Daoy (cell line): ENCODE data around the gene HS3ST5. TPM values are rescaled to one million over a fixed set of nuclear protein-coding genes. Genes with fewer than 3 reads are reported as not detected.
"Not testable (repeated sequence)": the region's sequence is repeated elsewhere in the genome, so short reads cannot be mapped to it uniquely, and the experiment has no call there.

ENCODE experiments used
- DNase-seq: peaks from one replicate; pipeline ENCODE4 v3.0.0-alpha.2; 2015; ENCODE audit warnings: low read depth
- total RNA-seq: library from RNA; depleted of rRNA; stranded (reverse); fragments of >200 nt; shearing (Covaris generic); gene quantifications from 2 replicates; pipeline ENCODE4 v1.2.3, GENCODE V29; 2014

The HS3ST5 gene
- total RNA-seq, 1 experiment from 2014 or later: not detected

DNA sequence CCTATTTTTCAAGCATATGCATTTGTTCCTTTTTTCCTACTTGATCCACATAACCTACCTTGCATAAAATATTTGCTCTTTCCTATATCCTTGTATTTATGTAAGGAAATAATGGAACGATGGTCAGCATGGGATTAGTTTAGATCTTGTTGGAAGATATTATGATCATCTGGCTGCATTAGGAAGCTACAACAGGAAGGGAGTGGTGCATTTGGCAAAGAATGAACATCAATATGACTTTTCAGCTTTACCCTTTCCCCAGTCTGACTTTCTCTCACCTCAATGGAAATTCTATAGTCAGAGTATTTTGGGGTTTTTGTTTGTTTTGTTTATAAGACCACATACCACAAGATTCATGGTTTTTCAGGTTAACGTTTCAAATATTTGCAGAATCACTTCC, 66.0 kb downstream of the HS3ST5 start:
- no peak for DNase-seq

DNA sequence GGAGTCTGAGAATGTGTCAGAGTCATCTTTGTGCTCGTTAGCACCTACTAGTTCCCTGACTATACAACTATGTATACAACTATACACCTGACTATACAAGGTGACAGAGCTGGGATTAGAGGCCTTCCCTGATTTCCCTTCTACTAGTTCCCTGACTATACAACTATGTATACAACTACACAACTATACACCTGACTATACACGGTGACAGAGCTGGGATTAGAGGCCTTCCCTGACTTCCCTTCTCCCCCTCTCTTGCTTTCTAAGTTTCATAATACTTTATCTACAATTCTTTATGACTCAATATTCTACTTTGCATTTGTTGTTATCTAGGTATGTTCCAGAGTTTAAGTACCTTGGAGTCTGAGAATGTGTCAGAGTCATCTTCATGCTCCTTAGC, 68.0 kb downstream of the HS3ST5 start:
- no peak for DNase-seq

DNA sequence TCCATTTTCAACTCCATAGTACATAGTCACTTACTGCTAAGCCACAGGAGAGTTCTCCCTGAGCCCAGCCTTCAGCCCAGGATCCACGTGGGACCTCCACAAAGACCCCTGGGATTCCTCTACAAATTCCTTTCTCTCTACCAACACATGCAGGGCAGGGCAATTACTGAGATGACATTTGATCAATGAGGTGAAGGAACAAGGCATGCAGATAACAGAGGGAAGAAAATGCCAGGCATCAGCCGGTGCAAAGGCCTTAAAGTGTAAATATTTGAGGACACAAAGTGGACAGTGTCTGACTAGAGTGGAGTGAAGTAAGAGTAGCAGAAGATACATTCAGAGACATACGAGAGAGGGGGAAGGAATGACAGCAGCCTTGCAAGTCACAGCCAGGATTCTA, 70.2 kb downstream of the HS3ST5 start:
- DNase-seq: no peak

DNA sequence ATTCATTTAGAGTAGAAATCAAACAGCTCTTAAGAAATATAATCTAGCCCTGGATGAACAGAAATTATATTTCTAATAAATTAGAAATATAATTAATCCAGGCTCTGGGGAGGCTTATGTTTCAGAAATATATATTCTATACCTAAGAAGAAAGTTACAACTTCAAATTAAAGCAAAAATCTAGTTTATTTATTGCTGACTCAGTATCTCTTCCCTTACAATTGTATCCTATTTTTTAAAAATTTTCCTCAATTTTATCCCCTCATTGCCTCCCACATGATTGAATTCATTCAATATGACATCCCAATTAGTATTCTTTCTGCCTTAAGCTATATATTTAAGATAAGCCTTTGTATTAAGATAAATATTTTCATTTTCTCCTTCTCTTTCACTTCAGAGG, 71.4 kb downstream of the HS3ST5 start:
- DNase-seq: no peak

DNA sequence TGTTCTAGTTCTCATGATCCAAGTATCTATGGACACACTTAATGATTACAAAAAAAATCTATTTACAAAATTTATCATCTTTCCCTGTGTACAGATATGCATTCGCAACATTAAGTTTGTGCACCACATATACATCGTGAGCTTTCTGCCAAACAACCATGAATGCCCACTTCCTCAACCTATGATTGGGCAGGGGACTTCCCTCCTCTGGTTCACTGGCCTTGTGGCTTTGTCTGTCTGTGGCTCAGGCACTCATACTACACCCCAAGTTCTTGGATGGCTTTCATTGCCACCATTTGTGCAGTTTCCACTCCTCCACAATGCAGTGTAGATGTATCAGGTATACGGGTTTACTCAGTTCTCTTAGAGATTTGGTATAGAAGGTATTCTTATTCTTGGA, 74.9 kb downstream of the HS3ST5 start:
- DNase-seq: no peak

DNA sequence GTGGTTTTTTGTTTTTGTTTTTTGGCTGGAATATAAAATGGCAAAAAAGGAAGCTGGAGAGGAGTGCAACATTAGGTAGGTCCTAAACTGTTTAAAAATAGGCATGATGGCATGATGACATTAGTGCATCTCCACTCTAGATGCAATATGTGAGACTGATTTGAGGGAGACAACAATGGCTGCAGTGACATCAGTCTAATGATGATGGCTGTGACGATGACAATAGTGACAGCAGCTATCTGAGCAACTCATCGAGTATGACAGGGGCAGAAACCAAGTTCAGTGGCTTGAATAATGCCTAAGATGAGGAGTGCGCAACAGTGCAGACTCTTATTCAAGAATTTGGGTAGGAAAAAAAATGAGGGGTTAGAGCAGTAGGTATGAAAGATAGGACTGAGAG, 82.0 kb downstream of the HS3ST5 start:
- DNase-seq: no peak

DNA sequence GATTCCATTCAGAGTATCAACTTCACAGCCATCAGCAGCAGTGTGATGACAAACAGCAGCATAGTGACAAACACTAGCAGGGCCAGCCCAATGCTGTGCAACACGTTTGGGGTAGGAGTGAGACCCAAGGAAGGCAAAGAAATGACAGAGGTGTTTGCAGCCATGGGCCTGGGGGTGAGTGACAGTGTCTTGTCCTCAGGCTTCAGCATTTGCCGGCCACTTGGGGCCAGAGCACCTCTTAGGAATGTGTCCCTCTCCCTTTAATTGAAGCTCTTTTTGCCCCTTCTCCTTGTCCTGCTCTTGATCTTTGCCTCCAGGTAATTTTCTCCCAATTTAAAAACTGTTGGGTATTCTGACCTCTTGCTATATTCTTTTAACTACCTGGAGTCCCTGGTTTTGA, 84.4 kb downstream of the HS3ST5 start:
- no peak for DNase-seq

DNA sequence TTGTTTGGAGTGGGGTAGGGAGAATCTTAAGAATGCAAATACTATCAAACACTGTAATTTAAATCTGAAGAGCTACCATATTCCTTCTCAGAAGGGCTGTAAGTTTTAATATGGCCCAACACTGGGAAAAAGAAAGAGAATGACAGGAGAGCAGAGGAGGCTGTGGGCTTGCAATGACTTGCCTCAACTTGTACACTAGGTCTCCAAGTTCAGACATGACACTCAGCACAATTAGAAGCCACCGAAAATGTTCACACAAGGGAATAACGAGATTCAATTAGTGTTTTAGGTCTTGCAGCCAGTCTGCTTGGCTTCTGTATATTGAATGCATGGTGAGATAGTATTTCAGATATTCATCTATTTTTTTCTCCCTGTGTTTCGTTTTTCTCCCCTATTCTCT, 89.4 kb downstream of the HS3ST5 start:
- no peak for DNase-seq

DNA sequence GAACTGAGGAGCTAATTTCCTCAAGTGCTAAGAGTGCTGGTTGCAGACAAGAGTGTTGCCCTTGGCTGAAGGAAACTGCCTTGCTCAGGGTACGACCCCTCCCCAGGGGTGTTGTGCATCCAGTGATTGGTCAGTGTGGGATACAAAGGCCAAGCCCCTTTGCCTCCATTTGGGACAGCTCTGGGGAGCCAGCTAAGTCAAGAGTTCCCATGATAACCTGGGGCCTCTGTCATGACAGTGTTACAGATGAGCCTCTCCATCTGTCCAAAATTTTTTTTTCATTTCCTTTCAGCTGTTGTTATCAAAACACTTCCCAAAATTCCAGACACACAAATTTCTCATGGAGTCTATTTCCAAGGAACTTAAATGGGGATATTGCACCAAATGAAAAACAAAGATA, 93.3 kb downstream of the HS3ST5 start:
- DNase-seq: no peak

DNA sequence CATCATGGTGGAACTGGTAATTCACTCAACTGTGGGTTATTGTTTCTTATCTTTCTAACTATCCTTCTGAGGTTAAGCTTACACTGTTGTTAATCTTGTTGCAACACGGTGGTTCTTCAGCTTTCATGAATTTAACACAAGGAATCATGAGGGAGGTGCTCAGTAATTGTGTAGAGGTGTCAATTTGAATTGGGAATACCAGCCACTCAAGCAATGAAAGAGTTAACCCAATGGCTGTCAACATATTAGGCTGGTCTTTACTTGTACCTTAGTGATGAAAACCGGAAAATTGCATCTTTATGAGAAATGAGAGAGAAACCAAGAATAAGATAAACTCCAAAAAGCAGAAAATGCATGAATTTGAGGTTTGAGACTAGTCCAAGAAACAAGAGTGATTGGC, 95.7 kb downstream of the HS3ST5 start:
- no peak for DNase-seq

DNA sequence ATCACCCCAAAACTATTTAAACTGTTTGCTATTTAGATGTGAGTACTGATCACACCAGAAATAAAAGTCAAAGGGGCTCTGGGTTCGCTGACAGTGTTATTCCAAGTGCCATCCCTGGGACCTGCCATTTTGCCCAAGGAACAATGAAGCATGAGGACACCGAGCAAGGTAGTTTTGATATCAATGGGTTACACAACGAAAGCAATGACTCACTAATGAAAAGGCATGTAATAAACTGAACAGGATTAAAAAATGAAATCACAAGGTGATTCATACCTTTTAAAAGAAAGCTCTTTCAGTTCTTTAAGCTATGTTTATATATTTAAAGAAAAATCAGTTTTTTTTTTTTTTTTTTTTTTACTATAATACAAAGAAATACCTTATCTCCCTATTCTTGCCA, 102.0 kb downstream of the HS3ST5 start:
- DNase-seq: no peak

DNA sequence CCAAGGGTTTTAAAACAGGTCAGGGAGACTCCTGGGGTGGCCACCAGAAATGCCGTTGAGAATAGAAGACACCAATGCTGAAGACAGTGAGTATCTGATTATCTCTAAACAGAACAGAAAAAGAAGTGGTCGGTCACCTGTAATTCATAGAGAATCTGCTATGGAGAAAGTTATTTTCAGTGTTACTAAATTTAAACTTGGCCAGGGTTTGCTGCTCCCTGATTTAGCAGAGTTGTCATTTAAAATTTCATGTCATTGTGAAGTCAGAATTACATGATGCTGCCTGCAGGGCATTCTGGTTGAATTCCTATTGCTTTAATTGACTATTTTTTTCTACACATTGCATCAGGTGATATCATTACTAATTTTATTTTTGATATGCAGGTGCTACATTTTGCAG, 114.1 kb downstream of the HS3ST5 start:
- no peak for DNase-seq

DNA sequence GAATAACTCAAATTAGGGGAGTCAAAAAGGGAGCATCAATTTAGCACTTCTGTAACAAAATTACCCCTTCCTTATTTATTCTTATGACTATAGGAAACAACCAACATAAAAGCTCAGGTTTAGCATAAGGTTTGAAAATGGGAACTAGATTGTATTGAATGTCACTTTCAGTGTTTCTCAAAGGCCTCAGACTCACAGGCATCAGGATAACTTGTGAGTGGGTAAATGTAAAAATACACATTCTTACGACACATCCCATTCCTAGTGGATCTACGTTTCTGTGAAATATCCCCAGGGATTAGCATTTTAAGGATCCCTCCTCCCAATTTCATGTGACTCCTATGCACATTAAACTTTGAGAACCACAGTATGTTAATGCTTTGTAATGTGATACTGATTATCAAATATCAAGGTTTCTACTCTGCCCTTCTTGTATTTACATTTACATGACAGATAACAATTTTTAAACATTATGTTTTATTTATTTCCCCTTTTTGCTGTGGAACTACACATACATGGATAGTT, 114.8 kb downstream of the HS3ST5 start:
- DNase-seq: no peak

DNA sequence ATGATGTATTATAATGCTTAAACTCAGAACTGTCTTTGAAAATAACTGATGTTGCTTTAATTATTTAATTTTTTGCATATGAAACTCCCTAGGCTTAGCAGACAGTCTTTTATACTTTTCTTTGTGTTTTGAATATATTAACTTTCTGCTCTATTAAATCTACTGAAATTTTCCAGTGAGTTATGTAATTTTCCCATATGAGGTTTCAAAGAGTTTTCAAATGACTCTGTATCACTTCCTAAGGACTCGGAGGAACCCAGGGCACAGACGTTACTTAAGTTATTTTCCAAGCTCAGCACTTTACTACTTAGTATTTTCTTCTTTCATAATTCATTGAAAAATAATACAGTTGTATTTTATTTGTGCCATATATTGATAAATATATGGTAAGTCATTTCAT, 122.6 kb downstream of the HS3ST5 start:
- no peak for DNase-seq

DNA sequence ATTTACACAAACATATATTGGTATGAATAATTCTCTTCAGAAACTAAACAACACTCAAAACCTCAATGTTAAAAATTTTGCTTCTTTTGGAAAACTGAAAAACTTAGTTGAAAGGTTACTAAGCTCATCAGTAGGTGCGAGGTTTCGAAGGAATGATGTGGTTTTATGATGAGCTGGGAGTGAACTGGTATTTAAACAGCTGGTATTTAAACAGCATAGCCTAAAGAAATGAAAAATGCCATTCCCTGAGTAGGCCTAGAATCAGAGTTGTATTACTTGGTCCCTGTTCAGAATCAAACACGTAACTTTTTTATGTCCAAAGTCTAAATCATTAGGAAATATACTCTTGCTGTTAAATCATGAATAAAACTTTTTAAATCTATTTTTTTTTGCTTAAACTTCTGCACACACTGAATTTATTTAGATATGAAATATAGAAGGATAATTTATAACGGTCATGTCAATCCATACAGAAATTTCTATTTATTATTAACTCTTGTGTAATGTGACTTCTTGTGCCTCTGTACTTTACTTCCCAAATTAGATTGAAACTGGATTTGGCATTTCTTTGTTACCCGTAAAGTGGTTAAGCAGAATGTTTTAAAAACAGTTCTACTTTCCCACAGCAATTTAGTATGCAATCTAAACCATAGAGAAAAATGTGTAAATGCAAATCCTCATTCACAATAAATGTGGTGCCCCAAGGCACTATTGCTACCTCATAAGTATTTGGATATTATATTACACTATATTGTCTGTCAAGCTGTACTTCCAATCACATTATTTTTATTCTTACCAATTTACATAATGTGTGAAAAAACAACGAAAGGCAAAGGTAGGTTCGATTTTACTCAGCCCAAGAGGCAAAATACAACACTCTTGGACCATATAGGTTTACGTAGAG, 124.1 kb downstream of the HS3ST5 start:
- no peak for DNase-seq

DNA sequence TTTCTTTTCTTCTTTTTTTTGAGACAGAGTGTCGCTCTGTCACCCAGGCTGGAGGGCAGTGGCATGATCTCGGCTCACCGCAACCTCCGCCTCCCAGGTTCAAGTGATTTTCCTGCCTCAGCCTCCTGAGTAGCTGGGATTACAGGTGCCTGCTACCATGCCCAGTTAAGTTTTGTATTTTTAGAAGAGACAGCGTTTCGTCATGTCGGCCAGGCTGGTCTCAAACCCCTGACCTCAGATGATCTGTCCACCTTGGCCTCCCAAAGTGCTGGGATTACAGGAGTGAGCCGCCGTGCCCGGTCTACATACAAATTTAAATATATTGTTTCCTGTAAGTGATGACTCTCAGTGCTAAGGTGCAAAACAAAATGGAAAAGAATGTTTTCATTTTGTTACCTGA, 124.8 kb downstream of the HS3ST5 start:
- DNase-seq: not testable (repeated sequence)

DNA sequence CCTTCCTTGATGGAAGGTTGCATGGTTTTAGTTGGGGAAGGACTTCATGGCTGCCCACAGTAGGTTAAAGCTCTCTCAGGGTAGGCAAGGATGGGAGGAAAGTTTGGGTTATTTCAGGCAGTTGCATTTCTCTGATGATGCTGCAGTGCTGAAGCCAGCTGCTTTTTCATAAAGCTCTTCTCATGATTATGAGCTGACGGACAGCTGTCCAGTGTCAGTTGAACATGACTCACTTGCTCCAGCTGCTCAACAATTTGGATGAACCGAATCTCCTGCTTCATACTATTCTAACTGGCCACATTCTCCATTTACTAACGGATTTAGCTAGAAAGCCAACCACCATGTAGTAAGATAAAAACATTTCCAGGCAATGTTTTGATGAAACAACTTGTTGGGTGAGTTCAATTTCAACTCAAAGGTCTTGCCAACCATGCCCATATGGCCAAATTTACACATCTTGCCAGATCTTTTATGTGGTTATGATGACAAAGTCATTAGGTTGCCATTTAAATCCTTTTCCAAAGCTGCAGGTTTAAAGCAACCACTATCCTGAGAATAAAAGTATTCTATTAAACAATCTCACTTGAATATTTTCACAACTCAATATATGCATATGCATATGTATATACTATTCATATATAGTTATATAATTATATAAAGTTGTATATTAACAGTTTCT, 125.9 kb downstream of the HS3ST5 start:
- no peak for DNase-seq

DNA sequence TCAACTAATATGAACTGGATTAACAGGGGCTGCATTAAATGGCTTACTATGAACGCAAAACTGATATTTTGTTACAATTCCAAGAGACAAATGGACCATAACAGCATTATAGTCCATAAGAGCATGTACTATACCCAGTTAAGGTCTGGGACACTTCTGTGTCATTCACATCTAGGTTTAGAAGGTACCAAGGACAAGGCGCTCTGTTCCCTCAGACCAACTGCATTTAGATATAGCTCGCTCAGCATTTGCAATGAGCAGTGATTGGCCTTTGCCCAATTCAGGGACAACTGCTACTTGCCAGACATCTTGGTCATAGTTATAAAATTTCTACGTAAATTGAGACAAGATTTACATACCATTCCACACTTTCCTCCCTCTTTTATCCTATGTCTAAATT, 132.4 kb downstream of the HS3ST5 start:
- no peak for DNase-seq

DNA sequence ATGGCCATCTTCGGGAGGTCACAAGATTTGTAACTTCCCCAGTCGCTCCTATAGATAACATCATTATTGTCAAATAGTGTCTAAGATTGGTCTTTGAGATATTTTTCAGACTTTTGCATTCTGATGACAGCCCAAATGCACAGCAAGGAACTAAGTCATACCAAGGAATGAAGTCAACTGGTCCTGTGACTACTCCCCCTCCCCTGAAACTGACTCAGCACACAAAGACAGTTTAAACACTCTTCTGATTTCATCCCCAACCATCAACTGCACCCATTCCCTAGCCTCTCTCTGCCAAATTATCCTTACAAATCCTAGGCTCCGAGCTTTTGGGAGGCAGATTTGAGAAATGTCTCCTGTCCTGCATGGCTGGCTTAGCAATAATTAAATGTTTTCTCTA, 139.4 kb downstream of the HS3ST5 start:
- DNase-seq: no peak

DNA sequence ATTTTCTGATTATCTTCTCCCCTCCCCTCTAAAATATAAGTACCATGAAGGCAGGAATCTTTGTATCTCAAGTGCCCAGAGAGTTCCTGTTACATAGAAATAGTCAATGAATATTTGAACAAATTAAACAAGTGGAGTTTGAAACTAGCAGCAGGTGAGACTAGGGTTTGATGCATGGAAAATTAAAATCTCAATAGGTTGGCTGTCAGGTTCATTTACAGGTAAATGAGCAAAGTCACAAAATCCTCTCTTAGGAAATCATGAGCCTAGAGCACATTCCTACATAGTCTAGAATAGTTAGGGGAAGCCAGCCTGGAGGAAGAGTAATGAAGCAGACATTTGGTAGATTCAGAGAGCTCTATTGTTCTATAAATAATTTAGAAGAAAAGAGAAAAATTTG, 140.4 kb downstream of the HS3ST5 start:
- no peak for DNase-seq

DNA sequence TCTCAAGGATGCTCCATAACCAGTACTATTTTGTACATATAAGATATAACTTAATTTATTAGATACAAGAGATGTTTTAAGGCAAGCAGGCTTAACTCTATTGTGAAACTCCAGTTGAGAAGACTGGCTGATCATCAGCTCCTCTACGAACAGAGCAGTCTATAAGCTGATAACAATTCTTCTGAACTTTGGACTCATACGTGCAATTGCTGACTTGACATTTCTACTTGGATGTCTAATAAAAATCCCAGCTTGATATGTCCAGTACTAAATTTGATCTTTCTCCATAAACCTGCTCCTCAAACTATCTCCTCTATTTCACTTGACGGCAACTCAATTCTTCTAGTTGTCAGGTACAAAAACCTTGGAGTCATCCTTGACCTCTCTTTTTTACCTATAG, 141.9 kb downstream of the HS3ST5 start:
- DNase-seq: no peak

DNA sequence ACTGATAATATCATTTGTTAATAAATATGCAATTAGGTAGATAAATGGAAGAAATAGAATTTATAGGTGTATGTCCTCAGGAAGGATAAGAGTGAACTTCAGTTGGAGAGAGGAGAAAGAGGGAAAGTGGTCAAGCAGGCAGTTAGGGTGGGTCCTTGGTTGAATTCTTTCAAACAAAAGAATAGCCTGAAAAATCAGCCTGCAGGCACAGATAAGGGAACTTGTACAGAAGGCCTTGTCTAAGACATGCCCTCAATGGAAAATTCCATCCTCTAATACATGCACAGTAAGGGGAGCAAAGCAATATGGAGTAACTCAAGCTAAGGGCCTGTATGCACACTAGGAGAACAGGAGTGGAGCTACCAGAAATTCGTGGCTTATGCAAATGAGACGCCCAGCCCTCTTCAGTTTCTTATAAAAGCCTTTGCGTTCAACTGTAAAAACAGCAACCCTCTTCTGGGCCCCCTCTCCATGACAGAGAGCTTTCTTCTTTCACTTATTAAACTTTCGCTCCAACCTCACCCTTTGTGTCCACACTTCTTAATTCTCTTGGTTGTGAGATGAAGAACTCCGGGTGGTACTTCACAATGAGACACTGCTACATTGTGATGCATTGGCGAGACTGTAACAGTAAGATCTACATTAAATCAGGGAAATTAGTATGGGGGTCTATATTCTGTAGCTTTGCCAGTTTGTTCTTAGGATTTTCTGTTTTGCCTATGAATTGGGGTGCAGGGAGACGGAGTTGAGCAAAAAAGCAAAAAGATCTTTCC, 147.0 kb downstream of the HS3ST5 start:
- DNase-seq: no peak

DNA sequence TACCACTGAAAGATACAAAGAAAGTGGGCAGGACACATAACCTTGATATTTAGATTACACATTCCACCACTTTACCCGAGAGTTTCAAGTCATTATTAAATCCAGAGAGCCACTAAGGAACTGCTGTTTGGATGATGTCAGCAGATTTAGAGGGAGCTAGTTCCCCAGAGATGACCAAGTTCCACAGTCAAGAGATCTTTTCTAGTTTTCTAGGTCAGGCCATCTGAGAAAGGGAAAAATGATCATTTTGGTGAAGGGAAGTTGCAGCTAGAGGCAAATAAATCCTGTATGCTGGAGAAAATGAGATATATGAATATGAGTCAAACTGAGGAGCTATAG, 147.8 kb downstream of the HS3ST5 start:
- no peak for DNase-seq
